ENCODE data around the gene ORC2. TPM values are rescaled to one million over a fixed set of nuclear protein-coding genes. Genes with fewer than 3 reads are reported as not detected.

Gene ORC2
- polyA plus RNA-seq, 3 donors: 5.0 to 7.0 (median 6.0) TPM

- WGBS, 3 donors: 67 to 80% (median 72%) methylated on average over 3 of the region's 3 CpGs
- H3K27ac ChIP-seq (ENCODE audit: low read depth, low read length): no peak overlapping the region
Observed at GRCh38 chr2:200871151-200871550, 92.3 kb downstream of the ORC2 start.

GRCh38 chr2:200869014-200869413, 94.4 kb downstream of the ORC2 start:
- H3K27ac ChIP-seq (ENCODE audit: low read depth, low read length): no peak overlapping the region
- 81 to 97% (median 81%) methylated on average over 2 of the region's 2 CpGs for WGBS, 3 donors

- H3K27ac ChIP-seq (ENCODE audit: low read depth, low read length): peak within 1 kb of the TSS; percentile 99
- 0 to 2% (median 1%) methylated on average over 85 to 89 of the region's 89 CpGs for WGBS, 3 donors
Observed at GRCh38 chr2:200864176-200865034, 99.1 kb downstream of the ORC2 start, which contains the start of gene CLK1. Gene CLK1, minus strand, starts transcription at chr2:200864658. Its CDS starts 2,796 bp downstream, at chr2:200861862.

- peak overlapping the region; percentile 99 for H3K27ac ChIP-seq (ENCODE audit: low read depth, low read length)
- WGBS, 3 donors: 0 to 1% (median 1%) methylated on average over 19 of the region's 19 CpGs
Observed at GRCh38 chr2:200863782-200864175, 99.7 kb downstream of the ORC2 start.

- 0% methylated on average over 13 of the region's 13 CpGs for WGBS, 3 donors
- no peak overlapping the region for H3K27ac ChIP-seq (ENCODE audit: low read depth, low read length)
Observed at GRCh38 chr2:200862532-200863000, 100.9 kb downstream of the ORC2 start.

- 3 to 7% (median 5%) methylated on average over 4 of the region's 4 CpGs for WGBS, 3 donors
- no peak overlapping the region for H3K27ac ChIP-seq (ENCODE audit: low read depth, low read length)
Observed at GRCh38 chr2:200861617-200862155, 101.8 kb downstream of the ORC2 start.

- WGBS, 3 donors: 10 to 29% (median 29%) methylated on average over 12 of the region's 12 CpGs
Observed at GRCh38 chr2:200860092-200860795, 103.2 kb downstream of the ORC2 start.

More at GRCh38 chr2:200860092-200860795, 103.2 kb downstream of the ORC2 start:
- no peak overlapping the region for H3K27ac ChIP-seq (ENCODE audit: low read depth, low read length)

Other genes with a start within 250 kb of the ORC2 start
- 100 to 1,000 TPM in 2 of 3 donors, 10 to 100 TPM in 1; 31.3 to 142 (median 107) TPM for gene BZW1, start 151.8 kb downstream of the ORC2 start, polyA plus RNA-seq
- 100 to 1,000 TPM in 1 of 3 donors, 10 to 100 TPM in 2; 55.4 to 253 (median 74.5) TPM for gene CLK1, start 99.0 kb downstream of the ORC2 start, polyA plus RNA-seq
- gene PPIL3, start 74.6 kb downstream of the ORC2 start, polyA plus RNA-seq: 10 to 100 TPM in 2 of 3 donors, 1 to 10 TPM in 1; 7.0 to 25.3 (median 18.3) TPM
- 10 to 100 TPM; 12.1 to 25.9 (median 17.2) TPM for gene NIF3L1, start 74.3 kb downstream of the ORC2 start, polyA plus RNA-seq
- gene HYCC2, start 108.0 kb upstream of the ORC2 start, polyA plus RNA-seq: 1 to 10 TPM; 1.5 to 6.7 (median 3.7) TPM
- gene NDUFB3, start 108.3 kb upstream of the ORC2 start, polyA plus RNA-seq: 100 to 1,000 TPM in 1 of 3 donors, 10 to 100 TPM in 2; 28.9 to 110 (median 73.3) TPM
- gene CFLAR, start 152.5 kb upstream of the ORC2 start, polyA plus RNA-seq: 100 to 1,000 TPM in 1 of 3 donors, 10 to 100 TPM in 2; 22.0 to 123 (median 75.4) TPM
- 1 to 10 TPM; 2.3 to 4.8 (median 3.6) TPM for gene CASP10, start 219.5 kb upstream of the ORC2 start, polyA plus RNA-seq

Data from adipose tissue (tissue), 3 donors.